GM18873 (cell line): ENCODE results near the gene ING5.
"Not testable (repeated sequence)": the region's sequence is repeated elsewhere in the genome, so short reads cannot be mapped to it uniquely, and the experiment has no call there.

Experiments used
- ATAC-seq: cut with Tn5 transposase; IDR thresholded peaks from one replicate; pipeline ENCODE4 v1.9.1; 2021; ENCODE audit warnings: mild to moderate bottlenecking, moderate library complexity, moderate number of reproducible peaks; ENCODE audit not compliant: unreplicated experiment, low FRiP score

The ING5 gene

DNA sequence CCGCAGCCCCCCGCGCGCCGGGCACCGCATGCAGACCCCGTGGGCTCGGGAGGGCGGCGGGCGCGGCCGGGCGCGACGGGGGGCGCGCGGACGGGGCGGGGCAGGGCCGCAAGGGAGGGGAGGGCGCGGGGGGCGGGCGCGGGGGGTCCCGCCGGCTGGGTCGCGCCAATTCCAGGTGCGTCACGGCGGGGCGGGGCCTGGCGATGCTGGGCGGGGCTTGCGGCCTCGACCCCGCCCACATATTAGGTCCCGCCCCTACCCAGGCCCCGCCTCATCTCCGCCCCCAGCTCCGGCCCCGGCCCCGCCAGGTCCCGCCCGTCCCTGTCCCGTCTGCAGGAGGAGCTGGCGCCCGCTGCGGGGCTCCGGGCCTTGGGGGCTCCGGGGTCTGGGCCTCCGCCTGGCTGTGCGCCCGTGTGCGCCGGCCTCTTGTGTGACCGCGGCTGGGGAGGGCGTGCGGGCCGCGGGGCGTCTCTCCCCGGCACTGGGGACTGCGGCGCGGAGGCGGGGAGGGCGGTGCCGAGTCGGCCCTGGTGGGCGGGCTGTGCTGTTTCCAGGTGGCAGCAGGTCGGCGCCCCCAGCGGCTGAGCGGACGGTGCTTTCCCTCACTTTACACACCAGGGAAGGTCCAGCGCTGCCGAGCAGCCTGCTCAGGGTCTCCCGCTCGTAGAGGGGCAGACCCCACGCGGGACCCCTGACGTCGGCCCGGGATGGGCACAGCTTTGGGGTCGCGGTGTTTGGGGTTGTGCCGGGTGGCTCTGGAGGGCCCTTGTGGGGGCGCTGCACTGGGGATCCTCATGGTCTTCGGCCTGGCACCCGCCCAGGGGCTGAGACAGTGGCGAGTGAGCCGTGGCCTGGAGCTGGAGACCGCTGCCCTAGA lies 554 bp downstream of the ING5 start:
- peak; percentile 78 for ATAC-seq

- no peak for ATAC-seq
Observed at GRCh38 chr2:241703032-241703604, 1.3 kb downstream of the ING5 start.

- ATAC-seq: no peak
Observed at GRCh38 chr2:241706537-241706936, 4.7 kb downstream of the ING5 start.

GRCh38 chr2:241708879-241709278 lies 7.0 kb downstream of the ING5 start:
- ATAC-seq: no peak

- no peak for ATAC-seq
Observed at GRCh38 chr2:241719093-241719492, 17.3 kb downstream of the ING5 start.

DNA sequence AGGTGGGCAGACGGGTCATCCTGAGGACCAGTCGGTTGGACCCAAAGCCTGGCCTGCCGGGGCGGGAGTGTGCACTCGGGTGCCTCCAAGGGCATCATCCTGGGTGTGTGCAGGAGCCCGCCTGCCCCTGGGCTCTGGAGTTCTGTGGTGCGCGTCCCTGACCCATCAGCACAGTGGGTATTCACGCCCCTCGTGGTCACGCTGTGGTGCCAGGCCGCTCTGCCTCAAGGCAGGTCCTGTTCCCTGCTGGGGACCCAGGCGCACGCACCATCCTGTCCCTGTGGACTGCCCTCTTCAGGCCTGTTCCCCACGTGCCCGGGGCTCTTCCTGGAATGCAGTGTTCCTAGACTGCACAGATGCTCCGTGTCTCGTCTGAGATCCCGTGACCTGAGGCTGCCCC lies 18.3 kb downstream of the ING5 start:
- no peak for ATAC-seq

DNA sequence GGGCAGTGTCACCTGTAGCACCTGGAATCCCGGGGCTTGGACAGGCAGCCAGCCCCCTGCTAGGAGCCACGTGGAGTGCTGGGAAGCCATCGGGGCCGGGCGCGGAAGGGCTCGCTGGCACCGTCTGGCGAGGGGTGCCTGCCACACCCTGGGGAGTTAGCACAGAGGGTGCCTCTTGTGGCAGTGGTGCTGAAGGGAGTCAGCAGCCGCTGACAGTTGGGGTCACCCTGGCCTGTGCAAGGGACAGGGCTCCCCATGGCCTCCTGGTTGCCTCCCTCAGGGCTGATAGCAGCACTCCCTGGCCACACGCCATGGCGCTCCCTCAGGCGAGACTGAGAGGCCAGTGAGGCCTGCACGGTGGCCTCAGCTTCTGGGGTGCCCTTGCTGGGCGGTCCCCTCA lies 18.7 kb downstream of the ING5 start:
- no peak for ATAC-seq

DNA sequence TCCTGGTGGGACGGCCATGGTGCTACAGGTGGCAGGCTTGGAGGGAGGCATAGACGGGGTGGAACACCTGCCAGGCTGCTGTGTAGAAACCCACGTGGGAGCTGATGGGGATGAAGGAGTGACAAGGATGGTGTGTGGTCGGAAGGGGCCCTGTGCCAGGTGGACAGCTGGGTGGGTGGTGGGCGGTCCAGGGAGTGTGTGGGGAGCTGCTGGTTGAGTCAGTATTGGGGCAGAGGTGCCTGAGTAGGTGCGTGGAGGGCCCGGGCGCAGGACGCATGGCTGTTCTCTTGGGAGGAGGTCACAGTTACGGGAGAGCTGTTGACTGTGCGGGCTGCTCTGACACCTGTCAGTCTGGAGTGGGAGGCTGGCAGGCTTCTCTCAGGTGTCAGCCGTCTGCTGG lies 20.0 kb downstream of the ING5 start:
- ATAC-seq: no peak

DNA sequence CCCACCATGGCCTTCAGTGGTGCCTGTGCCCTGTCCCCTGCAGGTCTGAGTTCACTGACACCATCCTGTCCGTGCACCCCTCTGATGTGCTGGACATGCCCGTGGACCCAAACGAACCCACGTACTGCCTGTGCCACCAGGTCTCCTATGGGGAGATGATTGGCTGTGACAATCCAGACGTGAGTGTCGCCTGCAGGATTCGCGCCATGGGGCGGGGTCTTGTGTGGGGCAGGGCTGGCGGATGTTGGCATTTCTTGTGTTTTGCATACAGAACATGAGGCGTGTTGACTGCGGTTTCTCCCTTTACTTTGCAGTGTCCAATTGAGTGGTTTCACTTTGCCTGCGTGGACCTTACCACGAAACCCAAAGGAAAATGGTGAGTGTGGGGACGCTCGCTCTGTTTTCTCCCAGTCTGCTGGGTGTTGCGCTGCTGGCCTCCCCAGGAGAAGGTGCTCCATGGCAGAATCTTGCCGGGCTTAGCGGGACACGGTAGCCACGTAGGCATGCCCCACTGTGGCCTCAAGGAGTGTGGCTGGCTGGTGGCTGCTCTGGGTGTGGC lies 21.1 kb downstream of the ING5 start:
- no peak for ATAC-seq

GRCh38 chr2:241724259-241724974 lies 22.6 kb downstream of the ING5 start:
- no peak for ATAC-seq

DNA sequence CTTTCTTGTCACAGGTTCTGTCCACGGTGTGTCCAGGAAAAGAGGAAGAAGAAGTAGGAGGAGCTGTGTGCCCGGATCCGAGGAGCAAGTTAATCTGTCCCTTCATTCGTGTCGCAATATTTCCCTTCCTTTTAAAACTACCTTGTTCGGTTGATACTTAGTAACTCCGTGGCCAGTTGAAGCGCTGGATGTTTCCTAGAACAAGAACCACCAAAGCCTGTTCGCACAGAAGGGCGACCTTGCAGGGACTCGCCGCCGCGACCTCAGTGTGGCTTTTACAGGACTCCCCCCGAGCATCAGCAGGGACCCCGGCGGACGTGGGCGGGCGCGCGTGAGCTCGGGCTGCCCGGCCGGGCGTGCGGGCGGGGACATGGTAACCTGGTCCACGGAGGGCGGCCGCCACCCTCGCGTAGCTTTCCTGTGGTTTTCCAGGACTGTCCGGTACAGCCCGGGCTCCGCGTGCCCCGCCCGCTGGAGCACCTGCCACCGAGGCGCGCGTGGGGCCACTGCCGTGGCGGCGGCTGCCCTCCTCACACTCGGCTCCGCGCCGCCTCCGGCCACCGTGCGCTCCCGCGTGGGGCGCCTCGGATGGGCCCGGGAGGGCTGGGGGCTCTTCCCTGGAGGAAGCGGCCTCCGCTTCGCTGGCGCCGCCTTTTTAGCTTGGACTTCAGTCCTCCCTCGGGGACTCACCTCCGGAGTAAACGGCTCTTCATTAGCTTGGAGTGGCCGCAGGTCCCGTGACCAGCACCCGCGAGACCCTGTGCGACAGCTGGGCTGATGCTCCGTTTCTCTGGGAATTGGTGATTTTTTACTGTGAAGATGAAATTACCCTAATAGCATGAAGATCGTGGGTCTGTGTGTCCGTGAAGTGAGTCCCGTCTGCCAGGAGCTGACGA lies 23.4 kb downstream of the ING5 start:
- ATAC-seq: no peak

GRCh38 chr2:241726459-241726858 lies 24.6 kb downstream of the ING5 start:
- no peak for ATAC-seq

- ATAC-seq: no peak
Observed at GRCh38 chr2:241728000-241728399, 26.2 kb downstream of the ING5 start.

DNA sequence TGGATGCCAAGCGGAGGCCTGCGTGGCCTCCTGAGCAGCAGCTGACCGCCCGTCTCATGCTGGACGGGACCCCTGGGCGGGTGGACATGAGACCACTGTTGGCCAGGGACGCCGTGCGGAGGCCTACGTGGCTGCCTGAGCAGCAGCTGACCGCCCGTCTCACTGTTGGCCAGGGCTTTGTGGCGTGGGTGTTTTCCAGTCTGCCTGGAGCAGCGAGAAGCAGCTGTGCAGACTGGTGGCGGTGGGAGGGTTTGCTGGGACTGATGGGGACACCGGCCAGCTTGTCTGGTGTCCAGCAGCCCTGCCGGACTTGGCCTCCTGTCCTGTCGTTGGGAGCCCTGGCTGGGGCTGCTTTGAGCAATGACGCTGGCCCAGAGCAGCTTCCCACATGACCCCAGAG lies 26.8 kb downstream of the ING5 start:
- ATAC-seq: no peak

DNA sequence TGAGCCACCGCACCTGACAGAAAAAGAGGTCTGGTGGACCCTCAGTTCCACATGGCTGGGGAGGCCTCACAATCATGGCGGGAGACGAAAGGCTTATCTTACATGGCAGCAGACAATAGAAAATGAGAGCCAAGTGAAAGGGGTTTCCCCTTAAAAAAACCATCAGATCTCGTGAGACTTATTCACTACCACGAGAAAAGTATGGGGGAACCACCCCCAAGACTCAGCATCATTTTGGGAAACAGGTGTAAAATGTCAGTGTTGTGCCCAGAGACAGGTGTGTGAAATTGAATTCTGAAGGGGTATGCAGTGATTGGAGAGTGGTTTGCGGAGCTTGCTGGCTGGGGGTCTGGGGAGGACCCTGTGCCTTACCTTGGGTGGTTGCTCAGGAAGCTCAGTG lies 28.0 kb downstream of the ING5 start:
- no peak for ATAC-seq

GRCh38 chr2:241730671-241731293 lies 28.9 kb downstream of the ING5 start:
- no peak for ATAC-seq

- ATAC-seq: not testable (repeated sequence)
Observed at GRCh38 chr2:241732513-241733186, 30.8 kb downstream of the ING5 start.

DNA sequence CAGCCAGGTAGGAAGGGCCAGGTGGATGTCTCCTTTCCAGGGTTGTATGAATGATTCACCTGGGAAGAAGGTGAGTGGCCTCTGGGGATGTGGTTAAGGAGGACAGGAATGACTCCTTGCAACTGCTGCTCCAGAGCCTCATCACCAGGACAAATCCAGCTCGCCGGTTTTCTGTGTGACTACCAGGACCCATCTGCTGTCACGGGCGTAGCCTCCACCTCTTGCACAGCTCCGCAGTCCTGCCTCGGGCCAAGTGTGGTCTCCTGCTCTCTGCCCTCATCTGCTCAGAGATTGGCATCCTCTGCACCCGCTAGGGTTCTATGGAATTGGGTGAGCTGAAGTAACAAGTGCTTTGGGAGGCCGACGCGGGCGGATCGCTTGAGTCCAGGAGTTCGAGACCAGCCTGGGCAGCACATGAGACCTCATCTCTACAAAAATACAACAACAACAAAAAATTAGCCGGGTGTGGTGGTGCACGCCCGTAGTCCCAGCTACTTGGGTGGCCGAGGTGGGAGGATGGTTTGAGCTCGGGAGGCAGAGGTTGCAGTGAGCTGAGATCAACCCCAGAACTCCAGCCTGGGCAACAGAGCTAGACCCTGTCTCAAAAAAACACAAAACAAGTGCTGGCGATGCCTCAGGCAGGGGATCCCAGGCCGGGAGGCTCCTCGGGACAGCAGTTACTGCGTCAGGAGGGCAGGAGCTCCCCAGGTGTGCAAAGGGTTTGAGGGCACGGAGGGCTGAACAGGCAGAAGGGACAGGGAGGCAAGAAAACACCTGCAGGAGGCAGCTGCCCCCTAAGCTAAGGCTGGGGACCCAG lies 31.8 kb downstream of the ING5 start:
- ATAC-seq: no peak

DNA sequence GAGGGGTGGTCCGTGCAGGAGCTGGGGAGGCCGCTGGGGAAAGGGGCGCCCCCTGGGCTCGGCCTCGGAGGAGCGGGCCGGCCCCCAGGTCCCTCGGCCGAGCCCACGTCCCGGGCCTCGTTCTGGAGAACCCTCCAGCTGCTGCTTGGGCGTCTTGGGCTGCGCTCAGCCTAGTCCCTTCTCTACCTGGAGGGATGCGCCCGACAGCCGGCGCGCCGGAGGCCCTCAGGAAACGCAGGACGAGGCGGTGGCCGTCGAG lies 32.3 kb downstream of the ING5 start:
- no peak for ATAC-seq
